ENCODE measurements around the gene CHRNA1. TPM values are rescaled to one million over a fixed set of nuclear protein-coding genes. Genes with fewer than 3 reads are reported as not detected.
"Not testable (repeated sequence)": the region's sequence is repeated elsewhere in the genome, so short reads cannot be mapped to it uniquely, and the experiment has no call there.

CHRNA1 gene
- total RNA-seq, 1 experiment from 2014 or later = not detected

- H3K27ac Mint-ChIP-seq (ENCODE audit: low read depth, unreplicated experiment) = no peak overlapping the region
- intact Hi-C loops (cut with micrococcal nuclease) = no loop called here
- ChIA-PET POLR2A (no interaction called here), CTCF (interaction anchor here (1.0 to 1.3 kb wide), 2 partner anchors 17 to 21 kb away, joined by 3 to 4 read pairs; no protein-coding TSS in a partner anchor)
- no peak for TF ChIP-seq CTCF (IDR thresholded peaks at IDR 0.05; ENCODE audit: unreplicated experiment)
- H3K27me3 Mint-ChIP-seq (ENCODE audit: insufficient read depth, unreplicated experiment) = no peaks in the 10 kb centered on the region
- no peak overlapping the region for H3K4me3 Mint-ChIP-seq (ENCODE audit: unreplicated experiment)
- peaks cover 6% of the 10 kb centered on the region for H3K36me3 Mint-ChIP-seq (ENCODE audit: insufficient read depth, unreplicated experiment)
- no peaks in the 10 kb centered on the region for H3K4me1 Mint-ChIP-seq (ENCODE audit: insufficient read depth, unreplicated experiment)
- no peak for DNase-seq (ENCODE audit: unreplicated experiment)
- no TSS peak for BruUV-seq (replicated peaks)
- H3K9me3 Mint-ChIP-seq (ENCODE audit: unreplicated experiment) = no peaks in the 10 kb centered on the region
Measured at GRCh38 chr2:174717273-174717672, 47.0 kb downstream of the CHRNA1 start.

GRCh38 chr2:174716785-174717184 is 47.5 kb downstream of the CHRNA1 start:
- no TSS peak for BruUV-seq (replicated peaks)
- Mint-ChIP-seq H3K27me3 (ENCODE audit: insufficient read depth, unreplicated experiment) (no peaks in the 10 kb centered on the region), H3K9me3 (ENCODE audit: unreplicated experiment) (no peaks in the 10 kb centered on the region), H3K4me3 (ENCODE audit: unreplicated experiment) (no peak overlapping the region), H3K27ac (ENCODE audit: low read depth, unreplicated experiment) (no peak overlapping the region), H3K4me1 (ENCODE audit: insufficient read depth, unreplicated experiment) (no peaks in the 10 kb centered on the region), H3K36me3 (ENCODE audit: insufficient read depth, unreplicated experiment) (peaks cover 6% of the 10 kb centered on the region)
- POLR2A ChIA-PET = no interaction called here
- TF ChIP-seq CTCF (IDR thresholded peaks at IDR 0.05; ENCODE audit: unreplicated experiment) = no peak
- intact Hi-C loops (cut with micrococcal nuclease) = no loop called here
- CTCF ChIA-PET = interaction anchor here (0.5 to 1.3 kb wide), 2 partner anchors 21 to 1379 kb away, joined by 4 read pairs; no protein-coding TSS in a partner anchor
- no peak for DNase-seq (ENCODE audit: unreplicated experiment)

GRCh38 chr2:174713686-174714085 is 50.6 kb downstream of the CHRNA1 start:
- ChIA-PET CTCF (interaction anchor here (0.6 to 5.2 kb wide), 5 partner anchors 13 to 442 kb away, joined by 3 to 32 read pairs (median 3); no protein-coding TSS in a partner anchor), POLR2A (no interaction called here)
- no peak overlapping the region for H3K4me3 Mint-ChIP-seq (ENCODE audit: unreplicated experiment)
- no peaks in the 10 kb centered on the region for H3K4me1 Mint-ChIP-seq (ENCODE audit: insufficient read depth, unreplicated experiment)
- no peak overlapping the region for H3K27ac Mint-ChIP-seq (ENCODE audit: low read depth, unreplicated experiment)
- no peak for DNase-seq (ENCODE audit: unreplicated experiment)
- intact Hi-C loops (cut with micrococcal nuclease) = no loop called here
- H3K27me3 Mint-ChIP-seq (ENCODE audit: insufficient read depth, unreplicated experiment) = no peaks in the 10 kb centered on the region
- H3K36me3 Mint-ChIP-seq (ENCODE audit: insufficient read depth, unreplicated experiment) = no peaks in the 10 kb centered on the region
- BruUV-seq (replicated peaks) = no TSS peak
- H3K9me3 Mint-ChIP-seq (ENCODE audit: unreplicated experiment) = no peaks in the 10 kb centered on the region
- TF ChIP-seq CTCF (IDR thresholded peaks at IDR 0.05; ENCODE audit: unreplicated experiment) = no peak

- BruUV-seq (replicated peaks) = no TSS peak
Measured at GRCh38 chr2:174711206-174711605, 53.1 kb downstream of the CHRNA1 start.

GRCh38 chr2:174709416-174710004 is 54.8 kb downstream of the CHRNA1 start:
- H3K4me1 Mint-ChIP-seq (ENCODE audit: insufficient read depth, unreplicated experiment); H3K27ac Mint-ChIP-seq (ENCODE audit: low read depth, unreplicated experiment); POLR2A ChIA-PET; H3K36me3 Mint-ChIP-seq (ENCODE audit: insufficient read depth, unreplicated experiment); BruUV-seq (replicated peaks); H3K4me3 Mint-ChIP-seq (ENCODE audit: unreplicated experiment); H3K9me3 Mint-ChIP-seq (ENCODE audit: unreplicated experiment); DNase-seq (ENCODE audit: unreplicated experiment); intact Hi-C loops (cut with micrococcal nuclease): not testable (repeated sequence)
- CTCF ChIA-PET = interaction anchor here (0.6 to 2.1 kb wide), 5 partner anchors 9 to 239 kb away, joined by 3 to 11 read pairs (median 3); no protein-coding TSS in a partner anchor
- peaks cover 12% of the 10 kb centered on the region for H3K27me3 Mint-ChIP-seq (ENCODE audit: insufficient read depth, unreplicated experiment)

More at GRCh38 chr2:174711206-174711605, 53.1 kb downstream of the CHRNA1 start:
- no peaks in the 10 kb centered on the region for H3K4me1 Mint-ChIP-seq (ENCODE audit: insufficient read depth, unreplicated experiment)
- no peaks in the 10 kb centered on the region for H3K9me3 Mint-ChIP-seq (ENCODE audit: unreplicated experiment)
- H3K27ac Mint-ChIP-seq (ENCODE audit: low read depth, unreplicated experiment) = no peak overlapping the region
- H3K4me3 Mint-ChIP-seq (ENCODE audit: unreplicated experiment) = no peak overlapping the region
- no peaks in the 10 kb centered on the region for H3K36me3 Mint-ChIP-seq (ENCODE audit: insufficient read depth, unreplicated experiment)
- POLR2A ChIA-PET = no interaction called here
- peaks cover 11% of the 10 kb centered on the region for H3K27me3 Mint-ChIP-seq (ENCODE audit: insufficient read depth, unreplicated experiment)
- DNase-seq (ENCODE audit: unreplicated experiment) = no peak
- no peak for TF ChIP-seq CTCF (IDR thresholded peaks at IDR 0.05; ENCODE audit: unreplicated experiment)
- intact Hi-C loops (cut with micrococcal nuclease) = no loop called here
- CTCF ChIA-PET = interaction anchor here (5.2 kb wide), 1 partner anchor 11 kb away, joined by 32 read pairs; no protein-coding TSS in a partner anchor

Measured in MCF 10A (cell line).